GM18526 (cell line): ENCODE measurements around the gene DRD2.

Experiments used
- POLR2A ChIP-seq: IDR thresholded peaks from 3 replicates; pipeline ENCODE4 v1.6.1; 2011; ENCODE audit not compliant: insufficient read length; ENCODE audit errors: extremely low read depth

DRD2 gene

DNA sequence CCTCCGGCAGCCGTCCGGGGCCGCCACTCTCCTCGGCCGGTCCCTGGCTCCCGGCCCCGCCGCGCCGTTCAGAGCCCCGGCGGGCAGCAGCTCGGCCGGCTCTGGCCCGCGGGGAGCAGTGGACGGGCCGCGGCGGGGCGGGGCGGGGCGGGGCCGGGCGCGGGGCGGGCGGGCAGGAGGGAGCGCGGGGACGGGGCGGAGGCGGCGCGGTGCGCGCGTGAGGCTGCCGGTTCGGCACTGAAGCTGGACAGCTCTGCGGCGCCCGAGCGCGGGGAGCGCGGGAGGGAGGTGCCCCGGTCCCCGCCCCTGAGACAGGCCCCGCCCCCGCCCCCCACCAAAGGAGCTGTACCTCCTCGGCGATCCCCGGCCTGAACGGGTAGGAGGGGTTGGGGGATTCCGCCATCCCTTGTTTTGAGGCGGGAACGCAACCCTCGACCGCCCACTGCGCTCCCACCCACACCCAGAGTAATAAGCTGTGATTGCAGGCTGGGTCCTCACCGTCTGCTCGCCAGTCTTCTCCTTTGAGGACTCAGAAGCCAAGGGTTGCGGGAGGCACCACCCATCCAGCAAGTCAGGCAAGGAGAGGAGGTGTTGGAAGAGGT lies at the start of gene DRD2:
Gene DRD2, minus strand, starts transcription at position 239 of the 602 bp plus-strand sequence. CDS start 50,747 bp downstream, outside the sequence.
- TF ChIP-seq POLR2A = no peak

DNA sequence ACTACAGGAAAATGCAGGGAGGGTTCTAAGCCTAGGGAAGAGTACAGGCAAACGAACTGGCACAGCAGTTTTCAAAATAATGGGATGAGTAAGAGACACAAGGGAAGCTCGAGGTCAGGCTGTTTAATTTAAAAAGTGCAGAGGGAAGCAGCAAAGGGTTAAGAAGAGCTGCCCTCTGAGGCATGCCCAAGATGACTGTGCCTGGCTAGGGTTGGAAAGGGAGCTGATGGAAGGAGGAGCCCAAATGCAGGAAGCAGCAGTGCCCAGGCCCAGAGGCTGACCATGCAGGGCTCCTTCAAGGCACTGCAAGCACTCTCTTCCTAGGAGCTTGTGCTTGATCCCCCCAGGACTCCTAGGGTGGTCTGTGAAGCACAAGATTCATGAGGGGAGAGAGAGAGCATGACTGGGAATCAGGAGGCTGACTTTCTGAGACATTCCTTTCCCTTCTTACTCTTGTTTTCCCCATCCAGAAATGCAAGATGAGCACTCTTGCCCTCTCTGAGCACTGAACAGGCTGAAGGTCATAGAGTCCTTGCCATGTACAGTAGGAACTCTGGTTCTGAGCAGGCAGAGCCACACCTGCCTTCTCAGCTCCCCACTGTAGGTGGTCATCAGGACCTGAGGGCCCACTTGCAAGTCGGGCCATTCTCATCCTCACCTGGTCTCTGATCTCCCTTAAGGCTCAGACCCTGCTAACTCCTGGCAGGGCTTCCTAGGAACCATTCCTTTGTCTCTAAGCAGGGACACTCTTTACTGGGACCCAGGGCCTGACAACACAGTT lies 46.7 kb upstream of the DRD2 start:
- no peak for TF ChIP-seq POLR2A

DNA sequence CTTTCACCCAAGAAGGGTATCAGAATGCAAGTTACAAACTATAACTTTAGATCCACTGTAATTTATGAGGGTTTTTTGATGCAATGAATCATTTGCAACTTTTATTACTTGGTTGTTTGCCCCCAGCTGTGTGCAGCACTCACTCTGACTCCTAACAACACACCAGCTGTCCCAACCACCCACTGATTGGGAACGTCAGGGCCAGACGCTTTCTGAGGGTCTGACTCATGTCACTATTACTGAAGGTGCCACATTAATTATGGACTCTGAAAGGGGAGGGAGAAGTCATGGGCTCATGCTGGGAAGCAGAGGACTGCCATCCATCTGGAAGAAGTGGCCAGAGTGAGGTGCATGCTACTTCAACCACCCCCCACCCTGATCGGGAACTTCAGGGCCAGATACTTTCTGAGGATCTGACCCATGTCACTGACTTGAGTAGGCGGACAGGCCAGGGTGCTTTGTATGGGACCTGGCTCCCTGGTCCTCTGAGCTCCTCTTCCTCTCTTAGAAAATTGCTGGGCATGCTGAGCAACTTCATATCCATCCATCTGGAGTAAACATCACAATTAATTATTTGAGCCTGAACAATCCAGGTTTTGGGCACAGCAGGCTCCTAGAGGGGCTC lies 44.9 kb upstream of the DRD2 start:
- TF ChIP-seq POLR2A = no peak

DNA sequence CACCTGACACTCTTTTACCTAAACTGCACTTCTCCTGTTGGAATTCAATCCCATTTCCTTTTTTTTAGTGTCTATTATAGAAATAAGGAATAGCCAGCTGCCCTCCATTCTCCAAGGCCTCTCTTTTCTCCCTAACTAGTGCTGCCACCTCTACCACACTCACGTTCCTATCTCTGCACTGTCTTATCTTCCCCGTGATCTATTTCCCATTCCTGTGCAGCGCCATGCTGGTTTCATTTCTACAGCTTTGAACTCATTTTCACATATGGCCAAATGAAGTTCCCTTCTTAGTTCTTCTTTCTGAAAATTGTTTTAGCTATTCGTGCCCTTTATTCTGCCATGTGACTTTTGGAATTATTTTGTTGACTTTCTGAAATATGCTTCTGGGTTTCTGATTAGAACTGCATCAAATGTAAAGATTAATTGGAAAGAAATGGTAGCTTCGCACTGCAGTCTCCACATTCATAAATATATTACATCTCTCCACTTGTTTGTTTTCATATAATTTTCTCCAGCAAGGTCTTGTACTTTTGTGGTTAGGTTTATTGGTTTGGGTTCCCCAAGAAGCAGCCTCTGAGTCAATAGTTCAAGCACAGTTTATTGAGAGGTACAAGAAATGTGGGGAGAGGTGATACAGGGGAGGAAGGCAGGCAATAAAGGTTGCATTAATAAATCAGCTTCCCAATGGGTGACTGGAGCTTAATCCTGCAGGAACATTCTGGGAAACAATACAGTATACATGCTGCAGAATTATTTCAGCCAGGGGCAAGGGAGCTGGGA lies 43.7 kb upstream of the DRD2 start:
- TF ChIP-seq POLR2A = no peak

DNA sequence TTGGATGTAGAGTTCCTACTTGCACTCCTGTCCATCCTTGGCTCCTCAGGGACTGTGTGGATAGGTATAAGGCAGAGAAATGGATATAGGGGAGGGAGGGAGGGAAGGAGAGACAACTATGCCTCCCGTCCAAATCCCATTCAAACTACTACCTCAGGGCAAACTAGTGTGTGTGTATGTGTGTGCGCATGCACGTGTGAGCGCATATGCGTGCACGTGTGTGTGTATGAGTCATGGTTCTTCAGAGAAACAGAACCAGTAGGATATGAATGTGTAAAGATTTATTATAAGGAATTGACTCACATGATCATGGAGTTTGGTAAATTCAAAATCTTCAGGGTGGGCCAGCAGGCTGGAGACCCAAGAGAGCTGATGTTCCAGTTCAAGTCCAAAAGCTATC lies 42.2 kb upstream of the DRD2 start:
- TF ChIP-seq POLR2A = no peak

DNA sequence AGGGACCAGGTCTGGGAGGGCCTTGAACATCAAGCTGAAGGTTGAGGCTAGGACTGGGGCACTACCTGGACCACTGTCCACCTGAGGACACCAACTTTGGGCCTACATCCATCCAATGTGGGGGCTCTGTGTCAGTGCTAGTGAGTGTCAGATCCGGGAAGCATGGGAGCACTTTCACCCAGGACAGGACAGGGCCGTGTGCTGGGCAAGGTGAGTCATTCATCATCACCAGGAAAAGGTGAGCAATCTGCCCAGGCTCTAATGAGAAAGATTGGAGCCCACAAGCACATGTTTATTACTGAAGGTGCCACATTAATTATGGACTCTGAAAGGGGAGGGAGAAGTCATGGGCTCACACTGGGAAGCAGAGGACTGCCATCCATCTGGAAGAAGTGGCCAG lies 39.7 kb upstream of the DRD2 start:
- no peak for TF ChIP-seq POLR2A

DNA sequence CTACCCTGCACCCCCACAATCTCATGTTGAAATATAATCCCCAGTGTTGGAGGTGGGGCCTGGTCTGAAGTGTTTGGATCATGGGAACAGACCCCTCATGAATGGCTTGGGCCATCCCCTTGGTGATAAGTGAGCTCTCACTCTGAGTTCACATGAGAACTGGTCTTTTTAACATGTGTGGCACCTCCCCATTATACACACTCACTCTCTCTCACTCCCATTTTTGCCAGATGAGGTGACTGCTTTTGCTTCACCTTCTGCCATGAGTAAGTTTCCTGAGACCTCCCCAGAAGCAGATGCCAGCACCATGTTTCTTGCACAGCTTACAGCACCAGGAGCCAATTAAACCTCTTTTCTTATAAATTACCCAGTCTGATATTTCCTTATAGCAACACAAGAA lies 32.1 kb upstream of the DRD2 start:
- TF ChIP-seq POLR2A = no peak

DNA sequence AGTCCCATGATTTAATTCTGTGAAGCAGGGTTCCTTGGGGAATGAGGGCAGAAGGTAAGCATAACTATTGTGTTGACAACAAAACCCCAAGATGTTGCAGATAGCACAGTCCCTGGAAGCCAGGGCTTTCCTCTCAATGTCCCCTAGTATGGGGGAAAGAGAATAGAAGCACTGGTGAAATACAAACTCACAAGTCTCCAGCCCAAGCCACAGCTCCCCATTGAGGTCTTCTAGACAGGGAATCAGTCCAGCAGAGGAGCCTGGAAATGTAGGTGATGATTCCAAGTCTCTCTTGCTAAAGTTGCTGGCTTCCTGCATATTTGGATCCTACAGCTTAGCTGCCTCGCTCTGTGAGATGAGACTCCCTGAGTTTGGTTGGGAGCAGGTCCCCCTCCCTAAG lies 31.7 kb upstream of the DRD2 start:
- TF ChIP-seq POLR2A = no peak

DNA sequence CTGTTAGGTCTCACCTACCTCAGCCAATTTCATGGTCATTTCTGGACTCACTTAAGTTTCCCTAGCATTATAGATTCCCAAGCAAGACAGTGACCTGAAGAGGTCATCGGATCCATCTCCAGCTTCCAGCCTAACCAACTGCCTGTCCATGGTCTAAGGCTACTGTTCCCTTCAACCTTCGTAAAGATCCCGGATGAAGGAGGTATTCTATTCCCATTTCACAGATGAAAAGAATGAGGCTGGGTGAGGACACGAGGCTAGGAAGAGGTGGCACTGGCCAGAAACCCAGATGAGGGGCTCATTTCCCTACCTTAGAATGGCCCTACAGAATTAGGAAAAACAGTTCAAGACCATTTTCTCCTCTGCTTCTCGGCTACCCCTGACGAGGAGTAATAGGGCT lies 31.3 kb upstream of the DRD2 start:
- TF ChIP-seq POLR2A = no peak

DNA sequence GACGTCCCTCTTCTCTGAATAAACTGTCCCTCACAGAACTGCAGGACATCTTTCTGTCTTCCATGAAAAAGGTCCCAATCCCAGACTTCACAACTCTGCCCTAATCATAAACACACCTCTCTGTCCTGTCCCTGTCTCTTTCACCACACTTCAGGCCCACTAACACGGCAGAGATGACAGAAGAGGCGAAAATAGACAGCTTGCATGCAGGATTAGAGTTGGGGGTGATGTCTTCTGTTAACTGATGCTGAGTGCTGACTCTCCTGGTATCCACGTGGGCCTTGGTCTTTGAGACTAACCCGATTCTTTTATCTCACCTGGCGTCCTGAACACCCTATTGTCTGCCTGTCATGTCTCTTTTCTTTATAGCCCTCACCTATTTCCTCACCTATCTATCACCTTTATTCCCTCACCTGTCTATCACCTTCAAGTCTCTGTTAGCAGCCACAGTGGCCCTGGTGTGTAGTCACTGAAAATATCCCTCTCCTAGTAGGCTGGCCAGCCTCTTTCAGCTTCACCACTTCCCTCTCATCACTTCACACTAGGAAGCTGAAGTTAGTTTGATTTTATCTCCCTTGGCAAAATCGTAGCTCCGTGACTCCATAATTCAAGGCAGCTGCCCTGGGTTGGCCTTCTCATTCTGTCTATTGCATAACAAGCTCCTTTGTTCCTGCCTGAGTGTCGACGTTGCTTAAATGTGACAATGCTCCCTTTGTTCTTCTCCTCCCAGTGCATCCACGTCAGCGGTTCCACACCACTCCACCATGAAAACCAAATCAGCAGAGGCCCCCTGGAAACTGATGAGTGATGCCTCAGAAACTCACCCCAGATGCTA lies 30.6 kb upstream of the DRD2 start:
- TF ChIP-seq POLR2A = no peak

DNA sequence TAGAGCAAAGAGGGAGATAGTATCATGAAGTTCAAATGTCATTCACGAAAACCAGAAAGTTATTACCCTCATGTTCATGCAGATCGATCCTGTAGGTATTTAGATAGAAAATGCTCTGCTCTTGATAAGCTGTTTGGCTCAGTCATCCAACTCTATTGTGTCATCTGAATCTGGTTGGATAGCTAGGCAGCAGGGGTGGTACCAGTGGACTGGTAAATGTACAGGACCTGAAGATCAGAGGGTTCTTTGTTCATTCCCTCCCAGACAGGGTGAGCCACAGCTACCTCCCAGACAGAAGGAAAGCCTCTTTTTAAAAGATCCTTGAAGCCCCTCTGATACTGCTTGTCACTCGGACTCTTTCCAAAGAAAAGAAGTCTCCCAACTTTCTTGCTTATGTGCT lies 29.8 kb upstream of the DRD2 start:
- TF ChIP-seq POLR2A = no peak

DNA sequence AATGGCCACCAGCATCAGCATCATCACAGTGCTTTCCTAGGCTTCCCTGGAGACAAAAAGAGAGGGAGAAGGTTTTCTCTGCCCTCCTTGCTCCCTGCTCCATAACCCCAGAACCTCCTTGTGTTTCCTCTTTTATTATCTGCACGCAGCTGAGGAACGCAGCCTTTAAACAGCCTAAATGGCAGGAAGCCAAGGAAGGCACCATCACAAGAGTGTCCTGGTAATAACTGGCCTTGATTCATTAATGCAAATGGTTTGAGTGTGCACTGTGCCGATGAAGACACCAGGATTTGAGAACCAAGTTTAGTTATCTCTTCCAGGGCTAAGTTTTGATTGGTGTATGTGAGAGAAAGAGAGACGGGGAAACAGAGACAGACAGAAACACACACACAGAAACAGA lies 29.4 kb upstream of the DRD2 start:
- no peak for TF ChIP-seq POLR2A

DNA sequence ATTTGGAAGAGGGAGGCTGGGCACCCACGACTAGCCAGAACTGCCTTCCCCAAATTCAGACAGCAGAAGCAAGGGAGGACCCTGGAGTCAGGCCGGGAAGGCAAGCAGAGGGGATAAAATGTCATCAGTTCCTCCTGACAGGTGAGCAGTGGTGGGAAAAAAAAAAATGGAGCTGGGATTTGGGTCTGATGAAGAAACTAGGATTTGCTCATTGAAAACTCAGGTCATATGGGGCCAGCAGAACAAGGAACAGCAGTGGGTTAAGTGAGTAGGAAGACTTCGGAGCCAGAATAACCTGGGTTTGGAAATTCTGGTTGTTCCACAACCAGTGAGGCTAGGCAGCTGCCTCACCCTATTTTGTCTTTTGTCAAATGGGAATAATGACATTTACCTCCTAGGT lies 28.9 kb upstream of the DRD2 start:
- no peak for TF ChIP-seq POLR2A

DNA sequence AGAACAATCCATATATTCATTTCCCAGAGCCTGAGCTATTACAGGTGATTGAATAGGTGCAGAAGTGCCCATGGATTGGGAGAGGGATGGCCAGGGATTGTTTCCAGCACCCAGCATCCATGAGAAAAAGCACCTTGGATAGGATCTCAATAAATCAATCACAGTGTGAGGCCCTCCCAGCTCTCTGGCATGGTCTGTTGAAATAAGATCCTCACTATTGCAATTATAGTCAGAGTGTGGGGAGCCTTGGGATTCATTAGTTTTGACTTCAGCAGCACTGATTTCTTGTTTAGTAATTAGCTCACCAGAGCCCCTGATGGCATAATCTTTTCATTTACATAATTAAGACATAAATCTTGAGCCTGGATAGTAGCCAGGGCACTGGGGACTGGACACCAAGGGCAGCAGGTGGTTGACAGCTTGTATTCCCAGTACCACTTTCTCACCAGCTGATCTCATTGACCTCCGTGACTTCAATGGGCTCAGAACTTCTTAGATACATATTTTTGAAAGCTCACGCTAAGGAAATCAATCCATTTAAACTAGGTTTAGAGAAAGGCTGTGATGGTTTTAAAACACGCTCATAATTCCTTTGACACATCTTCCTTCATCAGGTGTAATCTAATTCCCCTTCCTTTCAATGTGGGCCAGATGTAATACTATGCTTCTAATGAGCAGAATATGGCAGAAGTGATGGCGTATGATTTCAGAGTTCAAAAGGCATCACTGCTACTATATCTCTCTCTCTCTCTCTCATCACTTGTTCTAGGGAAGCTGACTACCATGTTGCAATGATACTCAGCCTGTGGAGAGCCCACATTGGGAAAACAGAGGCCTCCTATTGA lies 22.1 kb upstream of the DRD2 start:
- TF ChIP-seq POLR2A = no peak
